HCT116 (cell line): ENCODE results near the gene MCC.

Experiments
- ATF3 ChIP-seq: IDR thresholded peaks from 2 replicates; pipeline ENCODE4 v1.6.1; 2012
- CEBPB ChIP-seq: IDR thresholded peaks from 2 replicates; pipeline ENCODE4 v1.6.1; 2012; ENCODE audit warnings: low read depth
- EZH2 ChIP-seq: fragments of 200-600 bp; sonication (generic); IDR thresholded peaks from 2 replicates; pipeline ENCODE4 v1.6.1; 2017; ENCODE audit warnings: antibody characterized with exemption, mixed run types
- EZH2phosphoT487 ChIP-seq: fragments of 200-600 bp; IDR thresholded peaks from 2 replicates; pipeline ENCODE4 v1.6.1; 2018; ENCODE audit warnings: antibody characterized with exemption, borderline replicate concordance
- FOSL1 ChIP-seq: IDR thresholded peaks from 2 replicates; pipeline ENCODE4 v1.6.1; 2012; ENCODE audit warnings: low read depth
- MAX ChIP-seq: IDR thresholded peaks from 2 replicates; pipeline ENCODE4 v1.6.1; 2012
- POLR2A ChIP-seq: IDR thresholded peaks from 2 replicates; pipeline ENCODE4 v1.7.0; 2011; ENCODE audit warnings: borderline replicate concordance; ENCODE audit not compliant: insufficient read depth, insufficient read length; ENCODE audit errors: extremely low read depth
- POLR2AphosphoS5 ChIP-seq: IDR thresholded peaks from 2 replicates; pipeline ENCODE4 v1.6.1; 2011; ENCODE audit warnings: mild to moderate bottlenecking, low read depth, low read length, moderate library complexity
- REST ChIP-seq: IDR thresholded peaks from 2 replicates; pipeline ENCODE4 v1.6.1; 2012; ENCODE audit warnings: low read depth
- SIN3A ChIP-seq: IDR thresholded peaks from 2 replicates; pipeline ENCODE4 v1.6.1; 2012; ENCODE audit warnings: low read depth
- TCF7L2 ChIP-seq: IDR thresholded peaks from 2 replicates; pipeline ENCODE4 v1.7.0; 2011; ENCODE audit warnings: borderline replicate concordance, inconsistent platforms; ENCODE audit not compliant: insufficient read depth, insufficient read length; ENCODE audit errors: extremely low read depth
- YY1 ChIP-seq: IDR thresholded peaks from 2 replicates; pipeline ENCODE4 v1.6.1; 2011; ENCODE audit warnings: low read length, low read depth, moderate library complexity, mild to moderate bottlenecking; ENCODE audit not compliant: insufficient replicate concordance; ENCODE audit errors: extremely low read depth
- ZNF274 ChIP-seq: fragments of 200-500 bp; sonication (Bioruptor generic); IDR thresholded peaks from 2 replicates; pipeline ENCODE4 v1.6.1; 2014; ENCODE audit warnings: mild to moderate bottlenecking, low read depth, low read length, inconsistent platforms
- TF ChIP-seq, protein P1 (sequence below), 3 experiments: fragments of 200-600 bp in 1 of 3; sonication (generic) in 1 of 3; IDR thresholded peaks in 2 of 3; conservative IDR thresholded peaks in 1 of 3; 2 replicates each; pipeline ENCODE4 v1.5.1; 2012 to 2017; ENCODE audit warnings: low read depth in 2 of 3, low read length in 2 of 3, antibody characterized with exemption in 1 of 3, borderline replicate concordance in 1 of 3, control low read depth in 1 of 3, mild to moderate bottlenecking in 1 of 3, mixed read lengths in 1 of 3, mixed run types in 1 of 3, moderate library complexity in 1 of 3; ENCODE audit not compliant: insufficient read depth in 1 of 3

DNA sequence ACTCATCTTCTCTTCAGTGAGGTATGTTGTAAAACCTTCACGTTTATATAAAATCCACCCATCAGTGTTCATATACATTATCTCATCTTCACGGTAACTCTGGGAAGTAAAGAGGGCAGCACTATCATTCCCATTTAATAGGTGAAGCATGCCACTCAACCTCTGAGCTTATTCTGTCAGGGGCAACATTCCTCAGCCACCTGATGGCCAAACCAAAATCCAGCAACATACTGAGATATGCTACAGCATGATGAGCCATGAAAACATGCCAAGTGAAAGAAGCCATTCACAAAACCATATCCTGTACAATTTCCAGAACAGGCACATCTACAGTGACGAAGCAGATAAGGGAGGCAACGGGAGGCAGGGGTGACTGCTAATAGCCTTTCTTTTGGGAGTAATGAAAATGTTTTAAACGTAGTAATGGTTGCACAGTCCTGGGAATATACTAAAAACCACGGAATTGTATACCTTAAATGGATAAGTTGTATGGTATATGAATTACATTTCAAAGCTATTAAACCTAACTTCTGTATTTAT lies 220.8 kb downstream of the MCC start:
- TF ChIP-seq SIN3A = no peak
- no peak for TF ChIP-seq REST
- TF ChIP-seq, protein P1, sequence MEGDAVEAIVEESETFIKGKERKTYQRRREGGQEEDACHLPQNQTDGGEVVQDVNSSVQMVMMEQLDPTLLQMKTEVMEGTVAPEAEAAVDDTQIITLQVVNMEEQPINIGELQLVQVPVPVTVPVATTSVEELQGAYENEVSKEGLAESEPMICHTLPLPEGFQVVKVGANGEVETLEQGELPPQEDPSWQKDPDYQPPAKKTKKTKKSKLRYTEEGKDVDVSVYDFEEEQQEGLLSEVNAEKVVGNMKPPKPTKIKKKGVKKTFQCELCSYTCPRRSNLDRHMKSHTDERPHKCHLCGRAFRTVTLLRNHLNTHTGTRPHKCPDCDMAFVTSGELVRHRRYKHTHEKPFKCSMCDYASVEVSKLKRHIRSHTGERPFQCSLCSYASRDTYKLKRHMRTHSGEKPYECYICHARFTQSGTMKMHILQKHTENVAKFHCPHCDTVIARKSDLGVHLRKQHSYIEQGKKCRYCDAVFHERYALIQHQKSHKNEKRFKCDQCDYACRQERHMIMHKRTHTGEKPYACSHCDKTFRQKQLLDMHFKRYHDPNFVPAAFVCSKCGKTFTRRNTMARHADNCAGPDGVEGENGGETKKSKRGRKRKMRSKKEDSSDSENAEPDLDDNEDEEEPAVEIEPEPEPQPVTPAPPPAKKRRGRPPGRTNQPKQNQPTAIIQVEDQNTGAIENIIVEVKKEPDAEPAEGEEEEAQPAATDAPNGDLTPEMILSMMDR (IDR thresholded peaks at IDR 0.05 in 2 of 3, conservative IDR thresholded peaks at IDR 0.05 in 1 of 3; ENCODE audit: borderline replicate concordance in 1 of 3, insufficient read depth in 1 of 3, low read depth in 2 of 3, low read length in 2 of 3) = no peak
- TF ChIP-seq FOSL1 = no peak
- TF ChIP-seq CEBPB = no peak
- TF ChIP-seq MAX = no peak
- no peak for TF ChIP-seq EZH2phosphoT487
- TF ChIP-seq POLR2A = no peak
- TF ChIP-seq ZNF274 = no peak
- no peak for TF ChIP-seq TCF7L2
- TF ChIP-seq EZH2 = no peak
- no peak for TF ChIP-seq YY1
- TF ChIP-seq POLR2AphosphoS5 = no peak
- TF ChIP-seq ATF3 = no peak
